ENCODE results near the gene NOL6. TPM values are rescaled to one million over a fixed set of nuclear protein-coding genes. Genes with fewer than 3 reads are reported as not detected.

Gene NOL6
- total and polyA plus RNA-seq, 10 of the 15 experiments (the other 5 are each of a cell fraction or from before 2014, with no cell fraction given) = 8.3 to 53.2 (median 33.1) TPM

- TF ChIP-seq TARDBP (IDR thresholded peaks at IDR 0.05; ENCODE audit: borderline replicate concordance) = no peak
- no peak for TF ChIP-seq CBX3 (IDR thresholded peaks at IDR 0.05; ENCODE audit: borderline replicate concordance, low read depth)
- no peak for TF ChIP-seq ATF2 (IDR thresholded peaks at IDR 0.05; ENCODE audit: low read length)
- TF ChIP-seq SMC3 (IDR thresholded peaks at IDR 0.05; ENCODE audit: borderline replicate concordance, low read length) = peak; percentile 38; the same call in 1 of the 2 replicates
- TF ChIP-seq KAT2A (conservative IDR thresholded peaks at IDR 0.05; ENCODE audit: control insufficient read depth, low read depth, low read length) = no peak
- 0 out of 2 replicates have a peak, but pooled peaks have one; percentile 6 for TF ChIP-seq IRF4 (IDR thresholded peaks at IDR 0.05; ENCODE audit: low read depth, low read length)
- TF ChIP-seq RCOR1 (conservative IDR thresholded peaks at IDR 0.05; ENCODE audit: low read depth, low read length) = no peak
- no peak for TF ChIP-seq SUPT20H (IDR thresholded peaks at IDR 0.05; ENCODE audit: borderline replicate concordance, control insufficient read depth, low read depth, low read length)
- no peak for TF ChIP-seq ZNF592 (IDR thresholded peaks at IDR 0.05)
- no peak for TF ChIP-seq RELB (IDR thresholded peaks at IDR 0.05; ENCODE audit: low read depth)
- peak; percentile 33 for TF ChIP-seq RUNX3 (IDR thresholded peaks at IDR 0.05; ENCODE audit: low read length)
- no peak for TF ChIP-seq EGR1 (IDR thresholded peaks at IDR 0.05; ENCODE audit: borderline replicate concordance in 1 of 2, low read depth in 2 of 2, low read length in 2 of 2)
- no peak for TF ChIP-seq E2F4 (IDR thresholded peaks at IDR 0.05; ENCODE audit: low read depth, low read length)
- no peak for TF ChIP-seq POU2F2 (IDR thresholded peaks at IDR 0.05; ENCODE audit: borderline replicate concordance, low read depth, low read length)
- TF ChIP-seq LARP7 (IDR thresholded peaks at IDR 0.05) = 0 out of 2 replicates have a peak, but pooled peaks have one; percentile 16
- 0 out of 2 replicates have a peak, but pooled peaks have one; percentile 8 for TF ChIP-seq PKNOX1 (IDR thresholded peaks at IDR 0.05)
- TF ChIP-seq ATF3 (IDR thresholded peaks at IDR 0.05; ENCODE audit: borderline replicate concordance, extremely low read depth, low read depth, low read length) = no peak
Measured at GRCh38 chr9:33415501-33416038, 58.2 kb downstream of the NOL6 start (continued).

All from GM12878 (cell line).